Lower leg skin (tissue), 3 donors: Measurements from ENCODE around the gene RHBDL3.

Experiments
- CTCF ChIP-seq, 3 donors: fragments of 450-650 bp; IDR thresholded peaks; one replicate each; pipeline ENCODE4 v1.5.1; 2016; ENCODE audit warnings: antibody characterized with exemption in 3 of 3, mild to moderate bottlenecking in 3 of 3, moderate library complexity in 2 of 3
- POLR2A ChIP-seq, 2 donors: fragments of 450-650 bp; IDR thresholded peaks; one replicate each; pipeline ENCODE4 v1.6.1; 2016 to 2017; ENCODE audit warnings: antibody characterized with exemption in 2 of 2, mild to moderate bottlenecking in 1 of 2, moderate library complexity in 1 of 2

GRCh38 chr17:32223703-32224102 lies 41.9 kb upstream of the RHBDL3 start:
- no peak for TF ChIP-seq CTCF (IDR thresholded peaks at IDR 0.05)
- TF ChIP-seq POLR2A (IDR thresholded peaks at IDR 0.05): no peak
